Prostate gland (tissue), 2 donors: ENCODE results near the gene KCND3.

Experiments
- CTCF ChIP-seq, 4 experiments: fragments of 200-600 bp in 2 of 4; fragments of 450-650 bp in 2 of 4; sonication (generic) in 2 of 4; IDR thresholded peaks; 1 replicate in 3 of 4; 2 replicates in 1 of 4; pipeline ENCODE4 v1.5.1; 2016 to 2019; ENCODE audit warnings: antibody characterized with exemption in 4 of 4, mild to moderate bottlenecking in 2 of 4, moderate library complexity in 2 of 4
- POLR2A ChIP-seq: fragments of 450-650 bp; IDR thresholded peaks from one replicate; pipeline ENCODE4 v1.6.1; 2016; ENCODE audit warnings: antibody characterized with exemption, mild to moderate bottlenecking

- TF ChIP-seq CTCF (IDR thresholded peaks at IDR 0.05) (no peak), POLR2A (no peak)
Measured at GRCh38 chr1:111732718-111733117, 256.8 kb downstream of the KCND3 start.
